GM18499 (cell line): ENCODE data around the gene NCF4.

Experiments used
- ATAC-seq: cut with Tn5 transposase; IDR thresholded peaks from one replicate; pipeline ENCODE4 v1.9.1; 2021; ENCODE audit warnings: moderate number of reproducible peaks; ENCODE audit not compliant: insufficient read depth, unreplicated experiment

Gene NCF4

DNA sequence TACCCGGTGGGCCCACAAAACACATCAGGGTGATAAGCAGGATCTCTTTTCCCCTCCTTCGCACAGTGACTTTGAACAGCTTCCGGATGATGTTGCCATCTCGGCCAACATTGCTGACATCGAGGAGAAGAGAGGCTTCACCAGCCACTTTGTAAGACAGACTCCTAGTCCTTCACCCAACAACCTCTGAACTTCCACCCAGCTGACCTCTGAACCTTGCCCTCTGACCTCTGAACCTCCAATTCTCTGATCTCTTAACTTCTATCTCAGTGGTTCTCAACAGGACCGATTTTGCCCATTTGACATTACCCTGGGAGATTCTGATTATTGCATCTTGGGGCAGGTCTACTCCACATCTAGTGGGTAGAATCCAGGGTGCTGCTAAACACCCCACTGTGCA lies 3.2 kb downstream of the NCF4 start:
- ATAC-seq, result no peak

GRCh38 chr22:36864454-36865215 lies 3.8 kb downstream of the NCF4 start:
- ATAC-seq, result no peak

DNA sequence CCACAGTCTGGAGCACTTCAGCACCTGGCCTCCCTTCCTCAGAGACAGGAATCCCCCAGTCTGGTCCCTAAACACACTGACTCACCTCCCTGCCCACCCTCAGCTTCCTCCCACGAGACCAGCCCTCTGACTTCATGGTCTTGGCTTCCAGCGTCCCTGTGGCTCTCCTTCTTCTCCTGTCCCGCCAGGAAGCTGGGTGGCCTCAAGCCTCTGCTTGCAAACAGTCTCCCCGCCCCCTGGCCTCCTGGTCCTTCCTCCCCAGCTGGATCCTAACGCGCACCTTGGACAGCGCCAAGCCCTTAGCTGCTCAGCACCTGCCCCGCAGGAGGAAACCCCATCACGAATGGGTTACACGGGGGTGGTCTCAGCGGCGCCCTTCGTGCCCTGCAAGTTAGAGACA lies 4.5 kb downstream of the NCF4 start:
- no peak for ATAC-seq

GRCh38 chr22:36867695-36868094 lies 6.9 kb downstream of the NCF4 start:
- ATAC-seq, result no peak

DNA sequence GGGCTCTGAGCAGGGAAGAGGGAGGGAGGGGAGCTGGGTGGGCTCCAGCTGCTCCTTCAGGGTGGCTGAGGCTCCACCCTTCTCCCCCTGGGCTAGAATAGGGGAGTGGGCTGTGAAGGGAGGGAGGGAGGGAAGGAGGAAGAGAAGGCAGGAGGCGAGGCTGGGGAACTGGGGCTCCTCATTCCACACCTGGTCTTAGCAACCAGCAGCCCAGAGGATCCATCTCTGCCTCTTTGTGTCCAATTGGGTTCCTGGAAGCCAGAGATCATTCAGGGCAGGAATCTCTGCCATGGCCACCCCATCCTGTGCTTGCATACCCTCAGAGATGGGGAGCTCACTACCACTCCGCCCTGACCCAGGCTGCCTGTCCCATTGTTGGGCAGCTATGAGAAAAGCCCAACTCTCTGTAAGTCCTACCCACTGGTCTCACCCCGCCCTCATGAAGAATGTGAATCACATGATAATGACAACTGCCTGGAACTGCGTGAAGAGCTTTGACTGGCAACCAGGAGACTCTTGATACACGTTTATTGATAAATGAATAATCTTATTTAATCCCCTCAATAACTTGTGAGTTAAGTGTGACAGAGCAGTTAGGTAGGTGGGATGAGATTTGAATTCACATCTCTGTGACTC lies 7.9 kb downstream of the NCF4 start:
- no peak for ATAC-seq

- no peak for ATAC-seq
These were observed 9.4 kb downstream of the NCF4 start for GRCh38 chr22:36870250-36870649.

- no peak for ATAC-seq
These were observed 10.9 kb downstream of the NCF4 start for GRCh38 chr22:36871669-36872081.

DNA sequence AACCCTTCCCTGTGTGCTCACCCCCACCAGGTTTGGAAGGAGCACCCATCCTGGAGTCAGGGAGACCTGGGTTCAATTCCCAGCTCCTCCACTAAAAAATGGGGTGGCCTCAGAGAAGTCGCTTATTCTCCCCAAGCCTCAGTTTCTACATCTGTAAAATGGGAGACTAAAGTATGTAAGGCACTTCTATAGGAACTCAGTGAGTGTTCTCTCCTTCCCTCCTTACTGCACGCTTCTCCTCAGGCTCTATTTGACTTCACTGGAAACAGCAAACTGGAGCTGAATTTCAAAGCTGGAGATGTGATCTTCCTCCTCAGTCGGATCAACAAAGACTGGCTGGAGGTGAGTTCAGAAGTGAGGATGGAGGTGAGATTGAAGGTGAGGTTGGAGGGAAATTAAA lies 11.3 kb downstream of the NCF4 start:
- ATAC-seq, result no peak

GRCh38 chr22:36872866-36873498 lies 12.2 kb downstream of the NCF4 start:
- ATAC-seq, result no peak

- no peak for ATAC-seq
These were observed 13.0 kb downstream of the NCF4 start for GRCh38 chr22:36873614-36874308.

DNA sequence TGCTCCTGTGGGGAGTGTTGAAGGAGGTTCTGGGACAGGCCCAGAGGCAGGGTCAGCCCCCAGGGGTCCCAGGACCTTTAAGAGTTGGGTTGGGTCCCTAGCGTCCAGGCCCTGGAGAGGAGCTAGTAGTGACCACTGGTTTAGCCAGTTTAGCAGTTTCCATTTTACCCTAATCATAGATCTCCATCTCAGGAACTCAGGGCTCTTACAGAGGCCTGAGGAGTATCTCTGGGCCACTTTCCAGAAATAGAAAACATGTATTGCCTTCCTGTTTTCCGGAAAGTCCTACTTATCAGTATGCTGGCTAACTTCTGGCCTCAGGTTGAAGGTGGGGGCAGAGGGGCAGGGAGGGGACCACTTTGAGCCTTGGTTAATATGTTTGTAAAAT lies 13.5 kb downstream of the NCF4 start:
- no peak for ATAC-seq

- no peak for ATAC-seq
These were observed 13.9 kb downstream of the NCF4 start for GRCh38 chr22:36874736-36875135.

DNA sequence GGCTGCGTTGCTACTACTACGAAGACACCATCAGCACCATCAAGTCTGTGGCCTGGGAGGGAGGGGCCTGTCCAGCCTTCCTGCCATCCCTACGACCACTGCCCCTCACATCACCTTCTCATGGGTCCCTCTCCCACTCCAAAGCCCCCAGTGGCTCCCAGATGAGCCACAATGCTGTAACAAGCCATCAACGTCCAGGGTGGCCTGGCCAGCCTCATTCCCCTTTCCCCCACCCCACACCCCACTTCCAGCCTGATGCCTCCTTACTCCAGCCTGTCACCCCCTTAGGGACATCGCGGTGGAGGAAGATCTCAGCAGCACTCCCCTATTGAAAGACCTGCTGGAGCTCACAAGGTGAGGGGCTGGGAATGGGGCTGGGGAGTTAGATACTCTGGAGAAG lies 14.9 kb downstream of the NCF4 start:
- no peak for ATAC-seq

DNA sequence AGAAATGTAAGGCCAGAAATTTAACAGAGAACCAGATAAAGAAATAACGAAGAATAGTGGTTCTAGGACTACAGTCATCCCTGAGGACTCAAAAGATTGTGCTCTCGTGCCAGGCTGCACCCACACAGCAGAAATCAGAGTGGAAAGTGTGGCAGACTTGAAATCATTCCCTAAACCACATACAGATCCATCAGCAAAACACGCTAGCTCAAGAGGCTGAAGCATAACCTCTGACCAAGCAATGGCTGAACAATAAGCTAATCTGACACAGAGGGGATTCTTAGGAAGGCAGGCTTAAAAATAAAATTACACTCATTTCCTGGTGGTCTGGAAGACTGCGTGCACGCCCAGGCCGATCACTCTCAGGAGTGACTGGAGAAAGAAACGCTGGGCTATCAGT lies 19.0 kb downstream of the NCF4 start:
- no peak for ATAC-seq

GRCh38 chr22:36881504-36882245 lies 20.9 kb downstream of the NCF4 start:
- no peak for ATAC-seq

DNA sequence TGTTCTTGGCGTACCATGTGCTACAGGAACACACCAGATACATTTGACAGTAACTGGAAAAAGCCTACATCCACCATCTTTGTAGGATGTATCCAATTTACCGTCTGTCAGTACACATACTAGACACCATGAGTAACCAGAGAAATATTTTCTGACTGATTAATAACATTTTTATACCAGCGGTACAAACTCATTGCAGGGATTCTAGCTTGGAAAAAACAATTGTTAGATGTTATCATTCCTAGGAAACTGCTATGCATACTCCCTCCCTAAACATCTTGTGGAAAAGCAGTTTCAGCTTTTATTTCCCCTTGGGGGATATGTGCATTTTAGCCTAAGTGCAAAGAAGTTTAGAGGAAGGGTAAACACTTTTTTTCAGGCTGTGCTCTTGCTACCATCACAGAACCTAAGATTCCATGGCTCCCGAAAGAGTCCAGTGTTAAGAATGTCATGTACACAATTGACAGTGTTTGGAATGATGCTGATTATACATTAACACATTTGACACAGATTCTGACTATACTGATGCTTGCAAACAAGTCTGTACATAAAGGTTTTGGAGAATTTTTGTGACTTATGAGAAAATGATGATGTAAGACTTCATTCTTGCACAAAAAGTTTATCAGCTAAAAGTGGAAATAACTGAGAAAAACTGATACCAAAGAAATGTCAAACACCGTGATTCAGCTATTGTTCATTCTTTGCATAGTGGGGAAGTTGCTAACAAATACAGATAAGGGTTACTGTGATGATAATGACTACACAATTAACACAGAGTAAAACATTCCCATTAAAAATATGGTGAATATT lies 23.7 kb downstream of the NCF4 start:
- no peak for ATAC-seq

- no peak for ATAC-seq
These were observed 24.7 kb downstream of the NCF4 start for GRCh38 chr22:36885474-36885873.

DNA sequence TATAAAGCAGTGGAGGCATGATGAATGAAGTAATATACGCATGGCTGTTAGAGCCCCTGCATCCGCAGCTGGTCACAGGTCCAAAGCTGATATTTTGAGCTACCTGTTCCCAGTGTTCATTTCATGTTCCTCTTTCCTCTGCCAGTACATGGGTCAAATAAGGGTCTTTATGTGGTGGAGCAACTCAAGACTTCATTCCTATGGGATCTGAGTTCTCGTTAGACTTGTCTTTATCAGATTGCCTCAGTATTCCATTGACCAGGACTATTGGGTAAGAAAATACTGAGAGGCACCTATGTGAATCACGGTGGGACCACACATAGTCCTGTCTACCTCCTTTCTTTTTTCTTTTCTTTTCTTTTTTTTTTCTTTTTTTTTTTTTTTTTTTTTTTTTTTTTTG lies 25.2 kb downstream of the NCF4 start:
- no peak for ATAC-seq

GRCh38 chr22:36887162-36887561 lies 26.4 kb downstream of the NCF4 start:
- no peak for ATAC-seq

DNA sequence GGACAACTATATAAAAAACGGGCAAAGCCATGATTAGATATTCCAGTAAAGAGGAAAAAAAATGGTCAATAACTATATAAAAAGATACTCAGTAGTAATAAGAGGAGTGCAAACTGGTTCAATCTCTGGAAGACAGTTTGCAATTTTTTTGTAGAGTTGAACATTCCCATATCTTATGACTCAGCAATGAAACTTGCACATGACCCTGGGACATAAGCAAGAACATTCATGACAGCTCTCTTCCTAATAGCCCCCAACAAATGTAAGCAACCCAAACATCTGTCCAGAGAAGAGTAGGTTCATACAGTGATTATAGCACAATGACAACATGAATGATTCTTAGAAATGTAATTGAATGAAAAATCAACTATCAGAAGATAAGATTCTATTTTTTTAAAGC lies 30.8 kb downstream of the NCF4 start:
- ATAC-seq, result no peak
